Ureter (tissue), 1 donor: ENCODE measurements around the gene EFR3B. TPM values are rescaled to one million over a fixed set of nuclear protein-coding genes. Genes with fewer than 3 reads are reported as not detected.
"Not testable (repeated sequence)": the region's sequence is repeated elsewhere in the genome, so short reads cannot be mapped to it uniquely, and the experiment has no call there.

Experiments used
- DNase-seq: peaks from one replicate; pipeline ENCODE4 v3.0.0-alpha.2; 2020; ENCODE audit warnings: low spot score
- total RNA-seq: library from RNA; stranded (reverse); gene quantifications from one replicate; pipeline ENCODE4 v1.2.4, GENCODE V29; 2023
- donor health status: DM: yes; HTN: yes; CAD: no.

Gene EFR3B
- total RNA-seq, 1 donor from 2014 or later: 1.0 TPM

- DNase-seq: no peak
Observed at GRCh38 chr2:25072606-25073005, 30.7 kb downstream of the EFR3B start.

- no peak for DNase-seq
Observed at GRCh38 chr2:25073025-25073424, 31.1 kb downstream of the EFR3B start.

- no peak for DNase-seq
Observed at GRCh38 chr2:25073914-25074313, 32.0 kb downstream of the EFR3B start.

- DNase-seq: no peak
Observed at GRCh38 chr2:25074826-25075225, 33.0 kb downstream of the EFR3B start.

- DNase-seq: no peak
Observed at GRCh38 chr2:25076749-25077148, 34.9 kb downstream of the EFR3B start.

DNA sequence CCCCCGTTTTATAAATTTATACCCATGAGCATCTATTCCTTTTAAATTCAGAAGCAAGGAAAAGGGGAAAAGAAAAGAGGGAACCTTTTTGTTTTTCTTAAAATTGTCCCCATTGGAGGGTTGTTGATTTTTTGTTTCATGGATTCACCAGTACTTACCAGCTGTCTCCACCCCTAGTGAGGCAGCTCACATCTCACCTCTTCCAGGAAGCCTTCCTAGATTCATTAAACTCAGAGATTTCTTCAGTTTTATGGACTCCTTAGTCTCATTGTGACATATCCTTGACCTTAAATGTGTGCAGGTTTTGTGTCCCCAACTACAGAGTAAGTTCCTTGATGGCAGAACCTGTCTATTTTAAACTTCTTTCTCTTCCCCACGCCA is 35.9 kb downstream of the EFR3B start:
- DNase-seq: no peak

DNA sequence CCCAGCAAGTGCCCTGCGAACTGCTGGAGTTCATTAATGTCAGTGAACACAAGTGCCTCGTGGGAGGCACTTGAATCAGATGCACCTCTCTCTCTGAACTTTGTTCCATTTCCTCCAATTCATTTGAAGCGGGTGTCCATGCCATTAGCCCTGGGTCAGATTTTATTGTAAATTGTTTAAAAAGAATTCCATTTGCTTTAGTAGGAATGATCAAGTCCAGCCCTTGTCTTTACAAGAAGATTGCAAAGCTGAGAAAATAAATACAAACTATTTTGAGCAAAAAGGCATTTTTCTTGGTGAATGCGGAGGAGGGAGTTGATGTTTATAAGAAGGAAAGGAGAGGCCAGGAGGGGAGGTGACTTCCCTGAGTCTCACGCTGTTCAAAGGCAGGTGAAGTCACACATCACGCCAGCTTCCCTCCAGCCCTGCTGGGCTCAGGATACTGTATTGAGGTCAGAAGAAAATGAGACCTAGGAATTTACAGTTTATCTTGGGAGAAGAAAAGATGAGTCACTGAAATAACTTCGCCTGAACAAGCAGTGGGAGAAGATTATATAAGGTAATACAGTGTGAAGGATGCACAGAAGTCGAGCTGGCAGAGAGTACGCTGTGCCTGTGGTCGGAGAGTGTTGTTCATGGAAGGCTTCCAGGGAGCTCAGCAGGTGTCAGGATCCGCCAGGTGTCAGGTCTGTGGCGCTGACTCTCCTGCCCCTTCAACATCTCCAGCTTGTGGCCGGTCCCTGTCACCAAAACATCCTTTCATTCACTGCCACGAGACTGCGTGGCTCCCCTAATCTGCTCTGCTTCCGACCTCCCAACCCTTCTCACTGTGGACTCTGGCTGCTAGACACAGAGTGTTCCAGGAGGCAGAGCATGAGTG is 36.5 kb downstream of the EFR3B start:
- no peak for DNase-seq

- no peak for DNase-seq
Observed at GRCh38 chr2:25079050-25079635, 37.3 kb downstream of the EFR3B start.

DNA sequence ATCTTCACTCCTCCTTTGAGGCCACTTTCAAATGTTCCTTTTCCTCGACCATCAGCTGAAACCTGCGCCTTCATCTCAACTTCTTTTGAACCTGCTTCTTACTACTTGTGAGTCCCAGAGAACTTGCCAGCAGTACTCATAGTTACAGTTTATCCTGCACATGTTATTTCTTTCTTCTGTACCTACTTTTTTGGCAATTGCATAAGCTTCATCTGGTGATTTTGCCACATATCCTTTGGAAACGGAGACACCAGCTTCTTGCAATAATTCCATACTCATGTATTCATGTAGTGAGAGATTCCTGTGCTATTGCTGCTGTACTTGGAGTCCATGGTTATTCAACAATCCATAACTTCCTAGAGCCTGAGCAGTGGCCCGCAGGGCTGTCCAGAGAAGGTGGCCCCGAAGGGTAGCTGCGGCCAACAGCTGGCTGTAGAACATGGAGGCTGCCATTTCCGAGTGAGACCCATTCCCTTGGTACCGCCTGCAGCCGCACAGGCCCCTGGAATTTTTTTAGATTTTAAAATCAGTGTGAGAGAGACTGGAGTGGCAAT is 39.4 kb downstream of the EFR3B start:
- DNase-seq: no peak

GRCh38 chr2:25082002-25082622 is 40.2 kb downstream of the EFR3B start:
- DNase-seq: no peak

DNA sequence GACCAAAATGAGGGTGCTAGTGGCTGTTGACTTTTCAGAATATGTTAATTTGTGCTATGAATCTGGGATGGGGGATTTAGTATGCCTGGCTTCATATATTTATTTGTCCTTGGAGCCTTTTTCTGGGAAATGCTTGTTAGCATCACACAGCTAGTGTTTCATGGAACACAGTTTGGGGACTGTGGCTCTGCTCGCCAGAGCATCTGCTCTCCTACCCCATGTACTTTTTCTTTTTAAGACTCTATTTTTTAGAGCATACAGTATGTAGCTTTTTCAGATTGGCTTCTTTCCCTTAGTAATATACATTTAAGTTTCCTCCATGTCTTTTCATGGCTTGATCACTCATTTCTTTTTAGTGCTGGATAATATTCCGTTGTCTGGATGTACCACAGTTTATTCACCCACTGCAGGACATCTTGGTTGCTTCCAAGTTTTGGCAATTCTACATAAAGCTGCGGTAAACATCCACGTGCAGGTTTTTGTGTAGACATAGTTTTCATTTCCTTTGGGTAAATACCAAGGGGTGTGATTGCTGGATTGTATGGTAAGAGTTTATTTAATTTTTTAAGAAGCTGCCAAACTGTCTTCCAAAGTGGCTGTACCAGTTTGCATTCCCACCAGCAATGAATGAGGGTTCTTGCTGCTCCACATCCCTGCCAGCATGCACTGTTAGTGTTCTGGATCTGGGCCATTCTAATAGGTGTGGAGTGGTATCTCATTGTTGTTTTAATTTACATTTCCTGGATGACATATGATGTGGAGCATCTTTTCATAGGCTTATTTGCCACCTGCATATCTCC is 44.1 kb downstream of the EFR3B start:
- no peak for DNase-seq

- no peak for DNase-seq
Observed at GRCh38 chr2:25088817-25089516, 47.1 kb downstream of the EFR3B start.

GRCh38 chr2:25089605-25090315 is 47.9 kb downstream of the EFR3B start:
- DNase-seq: no peak

GRCh38 chr2:25090801-25091200 is 48.9 kb downstream of the EFR3B start:
- no peak for DNase-seq

- no peak for DNase-seq
Observed at GRCh38 chr2:25091265-25091664, 49.4 kb downstream of the EFR3B start.

DNA sequence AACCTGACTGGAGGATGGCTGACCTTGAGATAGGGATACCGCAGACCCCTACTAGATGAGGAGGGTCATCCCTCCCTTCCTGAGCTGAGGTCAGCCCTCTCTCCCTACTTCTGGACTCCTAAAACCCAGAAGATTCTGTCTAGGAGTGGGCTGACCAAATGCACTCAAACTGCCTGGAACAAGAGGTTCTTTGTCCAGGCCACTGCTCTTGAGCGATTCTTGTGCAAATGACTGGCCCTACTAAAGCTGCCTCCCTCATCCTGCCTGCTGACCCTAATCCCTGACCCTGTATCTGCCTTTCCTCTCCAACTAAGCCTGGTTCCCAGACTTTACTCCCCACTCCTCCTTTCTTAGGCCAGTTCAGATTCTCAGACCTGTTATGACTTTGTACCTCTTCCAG is 56.2 kb downstream of the EFR3B start:
- no peak for DNase-seq

DNA sequence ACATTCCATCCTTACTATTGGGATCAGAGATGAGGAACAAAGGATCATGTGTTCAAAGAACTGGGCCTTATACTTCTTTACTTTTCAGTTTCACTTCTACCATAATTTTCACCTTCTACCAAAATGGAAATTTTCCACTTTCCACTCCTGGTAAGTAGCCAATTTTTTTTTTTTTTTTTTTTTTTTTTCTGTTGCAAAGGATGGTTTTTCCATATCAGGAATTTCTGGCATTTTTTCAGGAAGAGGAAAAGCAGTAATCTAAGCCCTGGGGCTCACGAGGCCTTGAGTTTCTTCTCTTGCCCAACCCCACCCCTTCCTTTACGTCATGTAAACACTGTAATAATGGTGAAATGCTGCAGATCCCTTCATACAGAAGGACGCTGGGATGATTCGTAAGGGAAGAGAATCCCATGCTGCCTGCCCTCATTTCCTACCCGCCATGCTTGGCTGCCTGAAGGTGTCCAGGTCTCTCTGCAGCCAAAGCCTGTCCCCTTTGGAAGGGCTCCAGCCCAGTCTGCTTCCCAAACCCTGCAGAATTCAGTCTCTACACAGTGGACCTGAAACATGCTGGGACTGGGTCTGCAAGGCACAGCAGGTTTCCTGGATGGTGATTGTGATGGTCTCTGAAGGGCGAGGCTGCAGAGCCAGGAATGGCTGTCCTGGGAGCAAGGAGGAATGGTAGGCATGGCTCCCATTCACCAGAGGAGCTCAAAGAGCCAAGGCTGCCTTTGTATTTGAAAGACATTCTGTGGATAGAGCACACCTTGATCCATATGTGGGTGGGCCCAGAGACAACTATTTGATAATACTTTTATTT is 57.0 kb downstream of the EFR3B start:
- no peak for DNase-seq

GRCh38 chr2:25102352-25102751 is 60.5 kb downstream of the EFR3B start:
- DNase-seq: not testable (repeated sequence)

GRCh38 chr2:25103287-25103871 is 61.5 kb downstream of the EFR3B start:
- DNase-seq: no peak
